GM12878 (cell line): Measurements from ENCODE around the gene KRT79. TPM values are rescaled to one million over a fixed set of nuclear protein-coding genes. Genes with fewer than 3 reads are reported as not detected.

Experiments
- ATAC-seq: fragments of 200-7000 bp; cut with Tn5 transposase; 3 replicates; pipeline ENCODE4 v1.9.1; 2020; ENCODE audit warnings: mild to moderate bottlenecking, moderate library complexity
- BruUV-seq: library from RNA; stranded (reverse); fragments of 400-500 nt; replicated peaks from 2 replicates; lab custom pipeline; 2021; lab: Mats Ljungman, UMichigan
- CTCF ChIA-PET: fragments of 300-600 bp; sonication (Branson Sonifier 250); formaldehyde crosslinking; extraction: SDS; loops from one replicate; lab custom pipeline; 2021; ENCODE audit warnings: inconsistent platforms; lab: Yijun Ruan, JAX
- POLR2A ChIA-PET: fragments of 350-600 bp; formaldehyde crosslinking; extraction: SDS; loops from one replicate; lab custom pipeline; 2021; ENCODE audit warnings: inconsistent platforms; lab: Charles Lee
- RAD21 ChIA-PET: fragments of 300-600 bp; sonication (Branson Sonifier 250); formaldehyde crosslinking; loops from one replicate; lab custom pipeline; 2023; ENCODE audit warnings: antibody characterized with exemption; ENCODE audit not compliant: unreplicated experiment; lab: Charles Lee
- SMC1A ChIA-PET: fragments of 300-600 bp; sonication (Branson Sonifier 250); formaldehyde crosslinking; loops from one replicate; lab custom pipeline; 2023; ENCODE audit not compliant: unreplicated experiment, uncharacterized antibody; lab: Charles Lee
- DNase-seq: peaks from one replicate; pipeline ENCODE4 v3.0.0-alpha.2; 2011; ENCODE audit warnings: low read depth, low spot score
- FAIRE-seq: peaks from 3 replicates; lab custom pipeline; 2011; peaks lifted over from hg19 to GRCh38; lab: Jason Lieb, UNC
- H2AFZ ChIP-seq: 2 replicates; pipeline ENCODE4 v1.6.0; 2011; ENCODE audit warnings: low read depth, low read length, control low read depth; ENCODE audit not compliant: control insufficient read depth
- H3K27ac ChIP-seq: 2 replicates; pipeline ENCODE4 v1.5.1; 2011; ENCODE audit warnings: control low read depth; ENCODE audit not compliant: control insufficient read depth, insufficient read depth
- H3K27me3 ChIP-seq, 2 experiments: replicated peaks in 1 of 2; 2 replicates each; pipeline versions ENCODE4 v1.6.0 to v1.6.1; 2011; ENCODE audit warnings: low read length in 1 of 2; ENCODE audit not compliant: control insufficient read depth in 2 of 2, insufficient read depth in 2 of 2
- H3K36me3 ChIP-seq, 2 experiments: 2 replicates each; pipeline ENCODE4 v1.5.1; 2011; ENCODE audit warnings: low read length in 1 of 2; ENCODE audit not compliant: control insufficient read depth in 2 of 2, insufficient read depth in 2 of 2
- H3K4me1 ChIP-seq: 2 replicates; pipeline ENCODE4 v1.6.1; 2011; ENCODE audit warnings: mild to moderate bottlenecking, low read length, moderate library complexity, mixed read lengths; ENCODE audit not compliant: control insufficient read depth, insufficient read depth
- H3K4me2 ChIP-seq: 2 replicates; pipeline ENCODE4 v1.6.0; 2011; ENCODE audit warnings: control low read depth; ENCODE audit not compliant: control insufficient read depth, insufficient read depth
- H3K4me3 ChIP-seq: fragments of 200-600 bp; sonication (generic); 2 replicates; pipeline ENCODE4 v1.5.1; 2016
- H3K79me2 ChIP-seq: 2 replicates; pipeline ENCODE4 v1.6.0; 2011; ENCODE audit warnings: low read length; ENCODE audit not compliant: control insufficient read depth, insufficient read depth
- H3K9ac ChIP-seq: 2 replicates; pipeline ENCODE4 v1.8.0; 2011; ENCODE audit warnings: low read length, control low read depth, mixed read lengths; ENCODE audit not compliant: control insufficient read depth, insufficient read depth
- H3K9me3 ChIP-seq: replicated peaks from 3 replicates; pipeline ENCODE4 v1.5.1; 2011; ENCODE audit warnings: mild to moderate bottlenecking, low read length; ENCODE audit not compliant: control insufficient read depth, insufficient read depth
- H4K20me1 ChIP-seq: 2 replicates; pipeline ENCODE4 v1.6.0; 2011; ENCODE audit not compliant: control insufficient read depth, insufficient read depth
- ASH2L ChIP-seq: fragments of 300-600, 200-600 bp; sonication (generic); IDR thresholded peaks from 2 replicates; pipeline ENCODE4 v1.6.1; 2017; ENCODE audit warnings: low read depth, mild to moderate bottlenecking, borderline replicate concordance
- BCL11A ChIP-seq: IDR thresholded peaks from 2 replicates; pipeline ENCODE4 v1.6.1; 2011; ENCODE audit warnings: low read depth, low read length
- EED ChIP-seq: sonication (generic); IDR thresholded peaks from 2 replicates; pipeline ENCODE4 v1.6.1; 2016; ENCODE audit warnings: antibody characterized with exemption, low read depth
- EGR1 ChIP-seq, 2 experiments: IDR thresholded peaks; 1 replicate in 1 of 2; 2 replicates in 1 of 2; pipeline ENCODE4 v1.6.1; 2011 to 2012; ENCODE audit warnings: low read depth in 2 of 2, low read length in 2 of 2, borderline replicate concordance in 1 of 2, mild to moderate bottlenecking in 1 of 2, moderate library complexity in 1 of 2
- ESRRA ChIP-seq: IDR thresholded peaks from 2 replicates; pipeline ENCODE4 v1.6.1; 2012; ENCODE audit warnings: mild to moderate bottlenecking, low read length, improper control_type of control experiment
- FOS ChIP-seq: IDR thresholded peaks from 3 replicates; pipeline ENCODE4 v1.6.1; 2011; ENCODE audit warnings: borderline replicate concordance; ENCODE audit not compliant: insufficient read length; ENCODE audit errors: extremely low read depth
- HCFC1 ChIP-seq: fragments of 150-350 bp; IDR thresholded peaks from 2 replicates; pipeline ENCODE4 v1.6.1; 2014; ENCODE audit warnings: low read length
- JUND ChIP-seq: IDR thresholded peaks from 2 replicates; pipeline ENCODE4 v1.6.1; 2012; ENCODE audit warnings: low read depth, mild to moderate bottlenecking, low read length, improper control_type of control experiment, moderate library complexity
- LARP7 ChIP-seq: fragments of 450-650 bp; IDR thresholded peaks from 2 replicates; pipeline ENCODE4 v1.6.1; 2017; ENCODE audit warnings: mild to moderate bottlenecking
- MLLT1 ChIP-seq: fragments of 450-650 bp; IDR thresholded peaks from 2 replicates; pipeline ENCODE4 v1.6.1; 2016; ENCODE audit warnings: mild to moderate bottlenecking
- MTA3 ChIP-seq: IDR thresholded peaks from 2 replicates; pipeline ENCODE4 v1.6.1; 2012; ENCODE audit warnings: low read length, inconsistent platforms, borderline replicate concordance
- PAX8 ChIP-seq: fragments of 450-650 bp; IDR thresholded peaks from 2 replicates; pipeline ENCODE4 v1.6.1; 2017; ENCODE audit warnings: mild to moderate bottlenecking, moderate library complexity
- POLR2AphosphoS5 ChIP-seq: IDR thresholded peaks from 2 replicates; pipeline ENCODE4 v1.6.1; 2011; ENCODE audit warnings: mild to moderate bottlenecking, low read length, inconsistent platforms
- SMARCA5 ChIP-seq: fragments of 450-650 bp; IDR thresholded peaks from 2 replicates; pipeline ENCODE4 v1.6.1; 2017; ENCODE audit warnings: mild to moderate bottlenecking
- WGBS: methylation state at CpG from one replicate; pipeline ENCODE4 v1.1.6; 2016; ENCODE audit warnings: low lambda C conversion rate; ENCODE audit not compliant: insufficient replicate concordance, insufficient coverage; ENCODE audit errors: missing lambda C conversion rate; 5-methylcytosine and 5-hydroxymethylcytosine counted together
- in situ Hi-C: fragments of 300-500 bp; cut with MboI; formaldehyde crosslinking; loops from 9 replicates; pipeline ENCODE4 v1.14.3; 2018; ENCODE audit warnings: mixed read lengths
- intact Hi-C: fragments of 100-400 bp; cut with micrococcal nuclease; formaldehyde crosslinking; loops from one replicate; pipeline ENCODE4 v1.14.2; 2022; ENCODE audit not compliant: unreplicated experiment
- polyA plus RNA-seq, 11 experiments: library from polyadenylated mRNA; depleted of rRNA in 4 of 11; unstranded in 6 of 11; stranded (reverse) in 5 of 11; fragments of >200 nt; fragmentation: Nextera tagmentation in 4 of 11; fragmentation: Illumina TruSeq in 1 of 11; extraction: Ambion mirVana in 4 of 11; extraction: Trizol in 1 of 11; gene quantifications; 1 replicate in 1 of 11; 2 replicates in 10 of 11; pipeline versions ENCODE4 v1.2.1 to v1.2.3, GENCODE V29; 2011 to 2016; ENCODE audit warnings: inconsistent platforms in 2 of 11, missing spikeins in 2 of 11, low read depth in 1 of 11
- total RNA-seq, 4 experiments: library from RNA; depleted of rRNA in 3 of 4; stranded (reverse); fragments of >200 nt in 3 of 4; fragmentation: Illumina TruSeq in 1 of 4; extraction: Trizol in 1 of 4; gene quantifications; 2 replicates each; pipeline versions ENCODE4 v1.2.1 to v1.2.3, GENCODE V29; 2013 to 2021

KRT79 gene
- total and polyA plus RNA-seq, 10 of the 15 experiments (the other 5 are each of a cell fraction or from before 2014, with no cell fraction given): 0.03 to 0.09 (median 0.07) TPM; not detected in 7

DNA sequence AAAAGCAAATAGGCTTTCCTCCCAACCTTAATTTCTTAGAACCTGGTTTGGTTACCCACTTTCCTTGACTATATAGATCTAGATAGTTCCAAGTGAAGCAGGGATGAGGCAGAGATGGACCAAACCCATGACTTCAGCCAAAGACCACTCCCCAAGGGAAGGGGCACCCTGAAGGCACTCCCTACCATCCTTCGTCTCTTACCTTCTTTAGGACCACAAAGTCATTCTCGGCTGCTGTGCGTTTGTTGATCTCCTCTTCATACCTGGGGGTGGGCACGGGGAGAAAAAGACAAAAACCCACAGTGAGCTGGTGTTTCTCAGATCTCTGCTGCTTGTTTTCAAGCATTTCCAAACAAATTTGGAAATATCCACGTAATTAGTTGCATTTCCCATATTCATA, 23.6 kb downstream of the KRT79 start:
- 25% methylated on average over 5 of the region's 5 CpGs for WGBS
- Histone ChIP-seq H3K9me3 (no peaks in the 10 kb centered on the region), H3K36me3 (no peaks in the 10 kb centered on the region), H3K79me2 (no peaks in the 10 kb centered on the region), H3K27me3 (peaks cover 0 to 5% of the 10 kb centered on the region in 2 experiments; a peak in 2 of 4 replicates), H3K27ac (no peak overlapping the region)
- CTCF ChIA-PET: no interaction called here
- in situ Hi-C loops: no loop called here
- no peak for ATAC-seq
- TF ChIP-seq ASH2L (no peak), SMARCA5 (no peak), MLLT1 (no peak), FOS (no peak), EGR1 (IDR thresholded peaks at IDR 0.05; ENCODE audit: borderline replicate concordance in 1 of 2, low read depth in 2 of 2, low read length in 2 of 2) (no peak), LARP7 (no peak), BCL11A (no peak), JUND (no peak), PAX8 (no peak), HCFC1 (no peak), ESRRA (no peak), MTA3 (no peak), POLR2AphosphoS5 (no peak), EED (no peak)
- TF ChIP-seq, all 136 proteins: peak for 0
- ChIA-PET SMC1A (no interaction called here), RAD21 (no interaction called here), POLR2A (no interaction called here)
- no peaks in the 10 kb centered on the region for H3K4me1 ChIP-seq
- H3K9ac ChIP-seq: no peak overlapping the region
- H4K20me1 ChIP-seq: no peaks in the 10 kb centered on the region
- H2AFZ ChIP-seq: no peak overlapping the region
- no TSS peak for BruUV-seq
- intact Hi-C loops: no loop called here
- DNase-seq: no peak
- no peak overlapping the region for H3K4me3 ChIP-seq
- H3K4me2 ChIP-seq: no peak overlapping the region
- no peak for FAIRE-seq
